ENCODE results near the gene TMEM181. TPM values are rescaled to one million over a fixed set of nuclear protein-coding genes. Genes with fewer than 3 reads are reported as not detected.

The TMEM181 gene
- total RNA-seq, 1 donor from 2014 or later, result 28.4 TPM

GRCh38 chr6:158607411-158608170 is 47.7 kb downstream of the TMEM181 start:
- Histone ChIP-seq H3K27me3 (ENCODE audit: low read depth) (no peaks in the 10 kb centered on the region), H3K9me3 (no peaks in the 10 kb centered on the region), H3K36me3 (peaks cover 81% of the 10 kb centered on the region), H3K4me1 (peaks cover 5% of the 10 kb centered on the region), H3K4me3 (no peak overlapping the region), H3K27ac (no peak overlapping the region)
- intact Hi-C loops (cut with DNase I), result no loop called here
- no peak for ATAC-seq
- DNase-seq, result no peak
- TF ChIP-seq CTCF (IDR thresholded peaks at IDR 0.05), result no peak

- H3K27ac ChIP-seq, result no peak overlapping the region
- no peak for ATAC-seq
- no peaks in the 10 kb centered on the region for H3K9me3 ChIP-seq
- DNase-seq, result no peak
- H3K4me1 ChIP-seq, result peaks cover 5% of the 10 kb centered on the region
- peaks cover 74% of the 10 kb centered on the region for H3K36me3 ChIP-seq
- H3K27me3 ChIP-seq (ENCODE audit: low read depth), result no peaks in the 10 kb centered on the region
- TF ChIP-seq CTCF (IDR thresholded peaks at IDR 0.05), result no peak
- intact Hi-C loops (cut with DNase I), result no loop called here
- H3K4me3 ChIP-seq, result no peak overlapping the region
Observed at GRCh38 chr6:158608221-158608620, 48.3 kb downstream of the TMEM181 start.

- no peak for ATAC-seq
- no peaks in the 10 kb centered on the region for H3K9me3 ChIP-seq
- peaks cover 70% of the 10 kb centered on the region for H3K36me3 ChIP-seq
Observed at GRCh38 chr6:158609455-158610155, 49.7 kb downstream of the TMEM181 start.

GRCh38 chr6:158610319-158610968 is 50.6 kb downstream of the TMEM181 start:
- H3K27ac ChIP-seq, result no peak overlapping the region
- DNase-seq, result no peak
- H3K27me3 ChIP-seq (ENCODE audit: low read depth), result no peaks in the 10 kb centered on the region

More at GRCh38 chr6:158609455-158610155, 49.7 kb downstream of the TMEM181 start:
- Histone ChIP-seq H3K4me3 (no peak overlapping the region), H3K4me1 (peaks cover 5% of the 10 kb centered on the region), H3K27ac (no peak overlapping the region), H3K27me3 (ENCODE audit: low read depth) (no peaks in the 10 kb centered on the region)
- TF ChIP-seq CTCF (IDR thresholded peaks at IDR 0.05), result no peak
- intact Hi-C loops (cut with DNase I), result loop anchor here (10.0 kb wide), 1 partner anchor 395 kb away; no protein-coding TSS in a partner anchor
- DNase-seq, result no peak

More at GRCh38 chr6:158610319-158610968, 50.6 kb downstream of the TMEM181 start:
- no peak for TF ChIP-seq CTCF (IDR thresholded peaks at IDR 0.05)
- intact Hi-C loops (cut with DNase I), result loop anchor here (10.0 kb wide), 1 partner anchor 396 kb away; no protein-coding TSS in a partner anchor
- peaks cover 67% of the 10 kb centered on the region for H3K36me3 ChIP-seq
- no peaks in the 10 kb centered on the region for H3K9me3 ChIP-seq
- ATAC-seq, result peak in 1 of 2 donors; percentile 20
- H3K4me3 ChIP-seq, result no peak overlapping the region
- peaks cover under 1% of the 10 kb centered on the region for H3K4me1 ChIP-seq

Data from lower lobe of right lung (tissue), 2 donors.